Nephron (organoid): ENCODE data around the gene GPC5.

Experiments used
- H3K27ac Mint-ChIP-seq, 3 experiments: 2 replicates each; pipeline ENCODE4 v1.8.0; 2020; ENCODE audit warnings: mixed read lengths in 3 of 3, mild to moderate bottlenecking in 2 of 3, moderate library complexity in 1 of 3
- H3K27me3 Mint-ChIP-seq: 2 replicates; pipeline ENCODE4 v1.8.0; 2021; ENCODE audit warnings: low read depth, mild to moderate bottlenecking, moderate library complexity, mixed read lengths
- H3K36me3 Mint-ChIP-seq: 2 replicates; pipeline ENCODE4 v1.8.0; 2020; ENCODE audit warnings: low read depth, mixed read lengths
- H3K4me1 Mint-ChIP-seq: 2 replicates; pipeline ENCODE4 v1.8.0; 2020; ENCODE audit warnings: mixed read lengths
- H3K4me3 Mint-ChIP-seq, 3 experiments: 2 replicates each; pipeline ENCODE4 v1.8.0; 2020; ENCODE audit warnings: mild to moderate bottlenecking in 3 of 3, mixed read lengths in 3 of 3, moderate library complexity in 2 of 3
- H3K9me3 Mint-ChIP-seq: 2 replicates; pipeline ENCODE4 v1.8.0; 2020; ENCODE audit warnings: mixed read lengths
- CTCF ChIP-seq, 3 experiments: fragments of 200-600 bp; sonication (generic); IDR thresholded peaks; one replicate each; pipeline ENCODE4 v1.5.0; 2021; ENCODE audit warnings: antibody characterized with exemption in 3 of 3; ENCODE audit not compliant: unreplicated experiment in 3 of 3

The GPC5 gene

GRCh38 chr13:91726671-91727070 lies 328.2 kb downstream of the GPC5 start:
- Mint-ChIP-seq H3K4me1 (peaks cover 2% of the 10 kb centered on the region), H3K27ac (no peak overlapping the region), H3K36me3 (peaks cover 9% of the 10 kb centered on the region), H3K4me3 (no peak overlapping the region), H3K9me3 (peaks cover 2% of the 10 kb centered on the region), H3K27me3 (peaks cover under 1% of the 10 kb centered on the region)
- TF ChIP-seq CTCF (IDR thresholded peaks at IDR 0.05; ENCODE audit: unreplicated experiment in 3 of 3): no peak

- Mint-ChIP-seq H3K27me3 (no peaks in the 10 kb centered on the region), H3K4me3 (no peak overlapping the region), H3K36me3 (peaks cover 23% of the 10 kb centered on the region), H3K27ac (no peak overlapping the region), H3K9me3 (peaks cover 2% of the 10 kb centered on the region), H3K4me1 (no peaks in the 10 kb centered on the region)
- TF ChIP-seq CTCF (IDR thresholded peaks at IDR 0.05; ENCODE audit: unreplicated experiment in 3 of 3): no peak
Measured at GRCh38 chr13:91729859-91730258, 331.4 kb downstream of the GPC5 start.

GRCh38 chr13:91739751-91740150 lies 341.3 kb downstream of the GPC5 start:
- Mint-ChIP-seq H3K9me3 (no peaks in the 10 kb centered on the region), H3K4me3 (no peak overlapping the region), H3K27ac (no peak overlapping the region), H3K36me3 (no peaks in the 10 kb centered on the region), H3K27me3 (no peaks in the 10 kb centered on the region), H3K4me1 (peaks cover 4% of the 10 kb centered on the region)
- no peak for TF ChIP-seq CTCF (IDR thresholded peaks at IDR 0.05; ENCODE audit: unreplicated experiment in 3 of 3)

GRCh38 chr13:91740756-91741155 lies 342.3 kb downstream of the GPC5 start:
- Mint-ChIP-seq H3K4me1 (peaks cover 4% of the 10 kb centered on the region), H3K27ac (no peak overlapping the region), H3K36me3 (no peaks in the 10 kb centered on the region), H3K4me3 (no peak overlapping the region), H3K9me3 (no peaks in the 10 kb centered on the region), H3K27me3 (no peaks in the 10 kb centered on the region)
- no peak for TF ChIP-seq CTCF (IDR thresholded peaks at IDR 0.05; ENCODE audit: unreplicated experiment in 3 of 3)

- TF ChIP-seq CTCF (IDR thresholded peaks at IDR 0.05; ENCODE audit: unreplicated experiment in 3 of 3): no peak
- H3K4me1 Mint-ChIP-seq: peaks cover 4% of the 10 kb centered on the region
- no peaks in the 10 kb centered on the region for H3K36me3 Mint-ChIP-seq
- H3K27me3 Mint-ChIP-seq: no peaks in the 10 kb centered on the region
- no peak overlapping the region for H3K4me3 Mint-ChIP-seq
- H3K27ac Mint-ChIP-seq: no peak overlapping the region
- H3K9me3 Mint-ChIP-seq: no peaks in the 10 kb centered on the region
Measured at GRCh38 chr13:91741925-91742324, 343.5 kb downstream of the GPC5 start.

- no peak for TF ChIP-seq CTCF (IDR thresholded peaks at IDR 0.05; ENCODE audit: unreplicated experiment in 3 of 3)
- no peak overlapping the region for H3K4me3 Mint-ChIP-seq
- H3K27me3 Mint-ChIP-seq: no peaks in the 10 kb centered on the region
- peaks cover 4% of the 10 kb centered on the region for H3K9me3 Mint-ChIP-seq
- H3K4me1 Mint-ChIP-seq: peaks cover 4% of the 10 kb centered on the region
- no peaks in the 10 kb centered on the region for H3K36me3 Mint-ChIP-seq
- H3K27ac Mint-ChIP-seq: peak overlapping the region in 1 of 3 experiments; percentile 2
Measured at GRCh38 chr13:91744284-91744683, 345.9 kb downstream of the GPC5 start.
